ENCODE measurements around the gene ZCWPW1.
"Not testable (repeated sequence)": the region's sequence is repeated elsewhere in the genome, so short reads cannot be mapped to it uniquely, and the experiment has no call there.

Gene ZCWPW1

DNA sequence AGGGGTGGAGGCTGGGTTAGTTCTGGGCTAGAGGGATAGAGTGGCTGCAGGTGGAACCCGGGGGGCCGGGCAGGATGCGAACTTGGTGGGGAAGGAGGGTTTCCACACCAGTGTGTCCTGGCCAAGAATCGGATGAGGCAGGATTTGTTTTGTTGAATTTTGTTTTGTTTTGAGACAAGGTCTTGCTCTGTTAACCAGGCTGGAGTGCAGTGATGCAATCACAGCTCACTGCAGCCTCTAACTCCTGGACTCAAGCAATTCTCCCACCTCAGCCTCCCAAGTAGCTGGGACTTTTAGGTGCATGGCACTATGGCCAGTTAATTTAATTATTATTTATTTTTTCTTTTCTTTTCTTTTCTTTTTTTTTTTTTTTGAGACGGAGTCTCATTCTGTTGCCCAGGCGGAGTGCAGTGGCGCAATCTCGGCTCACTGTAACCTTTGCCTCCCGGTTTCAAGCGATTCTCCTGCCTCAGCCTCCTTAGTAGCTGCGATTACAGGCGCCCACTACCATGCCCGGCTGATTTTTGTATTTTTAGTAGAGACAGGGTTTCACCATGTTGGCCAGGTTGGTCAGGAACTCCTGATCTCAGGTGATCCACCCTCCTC lies 20.8 kb upstream of the ZCWPW1 start:
- TF ChIP-seq, protein P1, sequence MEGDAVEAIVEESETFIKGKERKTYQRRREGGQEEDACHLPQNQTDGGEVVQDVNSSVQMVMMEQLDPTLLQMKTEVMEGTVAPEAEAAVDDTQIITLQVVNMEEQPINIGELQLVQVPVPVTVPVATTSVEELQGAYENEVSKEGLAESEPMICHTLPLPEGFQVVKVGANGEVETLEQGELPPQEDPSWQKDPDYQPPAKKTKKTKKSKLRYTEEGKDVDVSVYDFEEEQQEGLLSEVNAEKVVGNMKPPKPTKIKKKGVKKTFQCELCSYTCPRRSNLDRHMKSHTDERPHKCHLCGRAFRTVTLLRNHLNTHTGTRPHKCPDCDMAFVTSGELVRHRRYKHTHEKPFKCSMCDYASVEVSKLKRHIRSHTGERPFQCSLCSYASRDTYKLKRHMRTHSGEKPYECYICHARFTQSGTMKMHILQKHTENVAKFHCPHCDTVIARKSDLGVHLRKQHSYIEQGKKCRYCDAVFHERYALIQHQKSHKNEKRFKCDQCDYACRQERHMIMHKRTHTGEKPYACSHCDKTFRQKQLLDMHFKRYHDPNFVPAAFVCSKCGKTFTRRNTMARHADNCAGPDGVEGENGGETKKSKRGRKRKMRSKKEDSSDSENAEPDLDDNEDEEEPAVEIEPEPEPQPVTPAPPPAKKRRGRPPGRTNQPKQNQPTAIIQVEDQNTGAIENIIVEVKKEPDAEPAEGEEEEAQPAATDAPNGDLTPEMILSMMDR (IDR thresholded peaks at IDR 0.05; ENCODE audit: insufficient read depth, missing control alignments): no peak
- FAIRE-seq (no peak), DNase-seq (ENCODE audit: insufficient read length, low spot score) (no peak)

DNA sequence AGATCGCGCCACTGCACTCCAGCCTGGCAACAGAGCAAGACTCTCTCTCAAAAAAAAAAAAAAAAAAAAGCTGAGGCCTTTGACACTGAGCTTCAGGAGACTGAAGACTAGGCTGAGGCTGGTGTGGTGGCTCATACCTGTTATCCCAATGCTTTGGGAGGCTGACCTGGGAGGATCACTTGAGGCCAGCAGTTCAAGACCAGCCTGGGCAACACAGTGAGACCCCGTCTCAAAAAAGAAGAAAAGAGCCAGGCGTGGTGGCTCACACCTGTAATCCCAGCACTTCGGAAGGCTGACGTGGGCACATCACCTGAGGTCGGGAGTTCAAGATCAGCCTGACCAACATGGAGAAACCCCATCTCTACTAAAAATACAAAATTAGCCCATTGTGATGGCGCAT lies 18.9 kb upstream of the ZCWPW1 start:
- DNase-seq (ENCODE audit: insufficient read length, low spot score); FAIRE-seq: not testable (repeated sequence)

DNA sequence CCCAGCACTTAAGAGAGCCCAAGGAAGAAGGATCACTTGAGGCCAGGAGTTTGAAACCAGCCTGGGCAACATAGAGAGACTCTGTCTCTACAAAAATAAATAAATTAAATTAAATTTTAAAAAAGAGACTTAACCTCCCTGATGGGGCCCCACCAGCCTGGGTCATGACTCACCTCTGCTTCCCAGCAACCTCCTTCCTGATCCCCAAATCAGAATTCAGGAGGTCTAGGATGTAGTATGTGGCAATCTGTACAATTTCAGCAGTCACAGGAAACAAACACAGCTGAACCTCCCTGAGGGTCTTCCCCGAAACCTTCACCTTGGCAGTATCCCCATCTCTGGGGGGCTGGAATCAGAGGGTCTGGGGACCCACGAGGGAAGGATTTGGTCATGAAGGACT lies 17.5 kb upstream of the ZCWPW1 start:
- no peak for DNase-seq (ENCODE audit: insufficient read length, low spot score)
- no peak for FAIRE-seq
- TF ChIP-seq, protein P1 (IDR thresholded peaks at IDR 0.05; ENCODE audit: insufficient read depth, missing control alignments): no peak

DNA sequence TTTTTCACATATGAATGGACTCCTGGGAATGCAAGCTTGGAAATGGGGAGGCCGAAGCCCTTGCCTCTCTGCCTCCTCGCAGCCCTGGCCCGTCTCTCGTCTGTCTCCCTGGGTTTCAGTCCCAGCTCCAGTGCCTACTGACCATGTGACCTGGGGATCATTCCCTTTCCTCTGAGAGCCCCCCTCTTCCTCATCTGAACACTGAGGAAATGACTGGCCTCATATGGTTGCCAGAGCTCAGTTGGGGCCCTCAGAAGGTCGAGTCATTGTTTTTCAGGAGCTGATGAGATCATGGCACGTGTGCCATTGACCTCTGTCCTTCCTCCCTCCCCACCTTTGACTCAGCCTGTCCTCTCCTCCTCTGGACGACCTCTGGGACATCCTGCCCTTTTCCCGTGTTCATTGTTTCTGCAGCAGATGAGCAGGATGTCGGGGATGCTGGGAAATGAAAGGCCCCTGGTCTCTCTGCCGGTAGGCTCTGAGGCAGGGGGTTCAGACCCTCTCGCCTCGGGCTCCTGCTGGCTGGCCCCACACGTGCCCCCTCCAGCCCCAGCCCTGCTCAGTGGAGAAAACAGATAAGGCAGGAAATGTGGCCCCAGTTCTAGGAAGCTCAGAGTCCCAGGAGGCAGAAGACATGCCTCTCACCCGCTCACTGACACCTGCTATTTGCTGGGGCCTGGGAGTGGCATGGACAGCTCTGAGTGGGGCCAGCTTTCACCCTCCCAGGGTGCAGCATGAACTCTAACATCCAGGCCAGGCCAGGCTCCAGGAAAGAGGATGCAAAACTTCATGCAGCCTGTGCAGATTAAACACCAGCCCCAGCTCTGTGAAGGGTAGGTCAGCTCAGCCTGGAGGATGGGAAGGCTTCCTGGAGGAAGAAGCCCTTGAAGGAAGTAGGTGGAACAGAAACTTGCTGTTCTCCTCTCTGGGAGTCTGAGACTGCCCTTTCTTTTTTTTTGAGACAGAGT lies 16.1 kb upstream of the ZCWPW1 start:
- FAIRE-seq (no peak), DNase-seq (ENCODE audit: insufficient read length, low spot score) (no peak)
- TF ChIP-seq, protein P1 (IDR thresholded peaks at IDR 0.05; ENCODE audit: insufficient read depth, missing control alignments): no peak

DNA sequence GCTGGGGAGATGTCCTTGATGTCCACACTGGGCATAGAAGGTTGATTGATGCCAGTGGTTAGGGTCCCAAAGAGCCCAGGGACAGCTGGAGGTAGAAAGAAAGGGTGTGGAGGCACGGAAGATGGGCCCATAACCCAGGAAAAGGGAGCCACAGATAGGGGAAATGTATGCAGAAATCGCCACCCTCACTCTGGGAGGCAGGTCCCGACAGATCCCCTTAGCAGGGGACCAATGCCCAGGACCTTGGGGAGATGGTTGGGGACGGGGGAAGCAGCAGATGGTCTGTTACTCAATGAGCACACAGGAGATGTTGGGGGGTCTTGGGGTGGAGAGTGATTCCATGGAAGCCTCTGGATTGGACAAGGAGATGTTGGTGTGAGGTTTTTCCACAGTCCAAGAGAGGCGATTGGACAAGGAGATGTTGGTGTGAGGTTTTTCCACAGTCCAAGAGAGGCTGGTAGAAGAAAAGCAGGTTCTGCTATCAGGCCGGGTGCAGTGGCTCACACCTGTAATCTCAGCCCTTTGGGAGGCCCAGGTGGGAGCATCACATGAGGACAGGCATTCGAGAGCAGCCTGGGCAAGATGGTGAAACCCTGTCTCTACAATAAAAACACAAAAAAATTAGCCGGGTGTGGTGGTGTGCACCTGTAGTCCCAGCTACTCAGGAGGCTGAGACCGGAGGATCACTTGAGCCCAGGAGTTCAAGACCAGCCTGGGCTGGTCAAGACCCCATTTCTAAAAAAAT lies 14.8 kb upstream of the ZCWPW1 start:
- FAIRE-seq: no peak
- DNase-seq (ENCODE audit: insufficient read length, low spot score): no peak
- TF ChIP-seq, protein P1 (IDR thresholded peaks at IDR 0.05; ENCODE audit: insufficient read depth, missing control alignments): no peak

DNA sequence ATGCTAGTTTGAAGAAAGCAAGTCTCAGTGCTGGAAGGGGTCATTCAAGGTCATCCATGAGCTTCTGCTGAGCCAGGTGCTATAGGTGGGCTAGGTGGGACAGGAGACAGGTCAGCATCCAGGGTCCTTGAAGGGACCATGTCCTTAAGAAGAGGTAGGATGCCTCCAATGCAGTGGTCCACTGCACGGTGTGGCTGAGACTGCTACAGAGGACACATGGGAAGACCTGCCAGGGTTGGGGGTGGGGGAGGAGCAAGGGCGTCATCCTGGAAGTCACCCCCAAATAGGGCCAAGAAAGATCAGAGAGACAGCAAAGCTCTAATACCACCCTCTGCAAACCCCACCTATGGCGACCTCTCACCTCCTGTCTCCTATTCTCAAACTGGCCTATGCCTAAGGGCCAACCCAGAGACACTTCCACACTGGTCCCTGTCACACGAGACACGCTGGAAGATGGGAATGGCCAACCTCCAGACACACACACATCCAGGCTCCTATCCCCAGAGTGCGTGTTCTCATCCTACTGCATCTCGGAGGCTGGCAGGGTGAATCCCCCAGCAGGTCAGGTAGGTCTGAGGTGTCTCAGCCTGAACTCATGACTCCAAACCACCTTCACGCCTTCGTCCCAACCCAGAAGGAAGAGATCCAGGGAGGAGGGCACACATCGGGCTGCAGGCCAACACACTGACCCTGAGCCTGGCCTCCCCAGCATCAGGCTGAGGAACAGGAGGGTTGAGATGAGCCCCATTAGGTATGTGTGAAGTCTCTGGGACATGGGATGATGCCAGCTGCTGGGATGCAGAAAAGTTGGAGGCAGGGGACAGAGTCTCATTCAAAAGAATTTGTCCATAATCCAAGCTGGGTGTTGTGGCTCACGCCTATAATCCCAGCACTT lies 13.4 kb upstream of the ZCWPW1 start:
- TF ChIP-seq, protein P1 (IDR thresholded peaks at IDR 0.05; ENCODE audit: insufficient read depth, missing control alignments): no peak
- no peak for DNase-seq (ENCODE audit: insufficient read length, low spot score)
- no peak for FAIRE-seq

DNA sequence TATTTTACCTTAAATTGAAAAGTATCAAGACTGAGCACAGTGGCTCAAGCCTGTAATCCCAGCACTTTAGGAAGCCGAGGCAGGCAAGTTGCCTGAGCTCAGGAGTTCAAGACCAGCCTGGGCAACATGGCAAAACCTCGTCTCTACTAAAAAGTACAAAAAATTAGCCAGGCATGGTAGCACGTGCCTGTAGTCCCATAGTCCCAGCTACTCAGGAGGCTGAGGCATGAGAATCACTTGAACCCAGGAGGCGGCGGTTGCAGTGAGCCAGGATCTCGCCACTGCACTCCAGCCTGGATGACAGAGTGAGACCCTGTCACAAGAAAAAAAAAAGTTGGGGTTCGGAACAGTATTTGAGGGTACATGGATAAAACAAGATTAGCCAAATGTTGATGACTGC lies 10.7 kb upstream of the ZCWPW1 start:
- DNase-seq (ENCODE audit: insufficient read length, low spot score); FAIRE-seq: not testable (repeated sequence)

DNA sequence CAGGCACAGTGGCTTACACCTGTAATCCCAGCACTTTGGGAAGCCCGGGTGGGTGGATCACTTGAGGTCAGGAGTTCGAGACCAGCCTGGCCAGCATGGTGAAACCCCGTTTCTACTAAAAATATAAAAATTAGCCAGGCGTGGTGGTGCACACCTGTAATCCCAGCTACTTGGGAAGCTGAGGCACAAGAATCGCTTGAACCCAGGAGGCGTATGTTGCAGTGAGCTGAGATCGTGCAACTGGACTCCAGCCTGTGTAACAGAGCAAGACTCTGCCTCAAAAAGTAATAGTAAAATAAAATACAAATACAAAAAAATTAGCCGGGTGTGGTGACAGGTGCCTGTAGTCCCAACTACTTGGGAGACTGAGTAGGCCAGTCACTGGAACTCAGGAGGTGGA lies 10.2 kb upstream of the ZCWPW1 start:
- DNase-seq (ENCODE audit: insufficient read length, low spot score); FAIRE-seq: not testable (repeated sequence)
